Neural cell (in vitro differentiated cells): ENCODE data around the gene LZTS2. TPM values are rescaled to one million over a fixed set of nuclear protein-coding genes. Genes with fewer than 3 reads are reported as not detected.

Experiments used
- H2AFZ ChIP-seq: fragments of 200-600, 300-800 bp; sonication (generic), shearing (Covaris generic); 2 replicates; pipeline ENCODE4 v1.6.0; 2014; ENCODE audit warnings: low read depth, mild to moderate bottlenecking, antibody characterized with exemption, low read length, moderate library complexity
- H3F3A ChIP-seq: fragments of 200-600 bp; shearing (Covaris generic); 2 replicates; pipeline ENCODE4 v1.6.1; 2016; ENCODE audit warnings: mild to moderate bottlenecking, moderate library complexity, mixed read lengths, antibody characterized with exemption, low read length; ENCODE audit not compliant: insufficient read depth, poor library complexity, severe bottlenecking
- H3K27ac ChIP-seq: fragments of 200-600, 300-800 bp; sonication (generic), shearing (Covaris generic); 2 replicates; pipeline ENCODE4 v1.5.1; 2014; ENCODE audit warnings: mild to moderate bottlenecking, low read length, moderate library complexity
- H3K27me3 ChIP-seq: fragments of 300-800, 200-600 bp; sonication (generic), shearing (Covaris generic); 2 replicates; pipeline ENCODE4 v1.6.0; 2014; ENCODE audit warnings: mild to moderate bottlenecking, low read depth, low read length, moderate library complexity; ENCODE audit not compliant: insufficient read depth
- H3K36me3 ChIP-seq: fragments of 300-800, 200-600 bp; sonication (generic), shearing (Covaris generic); 2 replicates; pipeline ENCODE4 v1.5.1; 2014; ENCODE audit warnings: mild to moderate bottlenecking, antibody characterized with exemption, low read length, moderate library complexity; ENCODE audit not compliant: insufficient read depth
- H3K4me2 ChIP-seq: fragments of 300-800, 200-600 bp; sonication (generic), shearing (Covaris generic); 2 replicates; pipeline ENCODE4 v1.6.0; 2014; ENCODE audit warnings: mild to moderate bottlenecking, low read length
- H3K4me3 ChIP-seq: fragments of 300-800, 200-600 bp; sonication (generic), shearing (Covaris generic); 2 replicates; pipeline ENCODE4 v1.5.1; 2014; ENCODE audit warnings: mild to moderate bottlenecking, low read length, moderate library complexity
- H3K79me2 ChIP-seq: fragments of 200-600 bp; shearing (Covaris generic); replicated peaks from 2 replicates; pipeline ENCODE4 v1.6.0; 2014; ENCODE audit warnings: mild to moderate bottlenecking, low read length, moderate library complexity; ENCODE audit not compliant: insufficient read depth
- H3K9ac ChIP-seq: fragments of 300-800, 200-600 bp; sonication (generic), shearing (Covaris generic); 2 replicates; pipeline ENCODE4 v1.6.1; 2016; ENCODE audit warnings: mild to moderate bottlenecking, low read length, mixed read lengths
- H3K9me2 ChIP-seq: fragments of 200-600 bp; shearing (Covaris generic); 2 replicates; pipeline ENCODE4 v1.6.1; 2016; ENCODE audit warnings: mild to moderate bottlenecking, low read length, mixed read lengths; ENCODE audit not compliant: insufficient read depth
- H3K9me3 ChIP-seq: fragments of 200-600, 300-800 bp; sonication (generic), shearing (Covaris generic); 2 replicates; pipeline ENCODE4 v1.6.1; 2016; ENCODE audit warnings: mild to moderate bottlenecking, mixed run types, low read length, moderate library complexity, mixed read lengths
- H4K20me1 ChIP-seq: fragments of 200-600 bp; shearing (Covaris generic); 2 replicates; pipeline ENCODE4 v1.6.1; 2016; ENCODE audit warnings: mild to moderate bottlenecking, mixed run types; ENCODE audit not compliant: insufficient read depth
- CTCF ChIP-seq: fragments of 450-650 bp; IDR thresholded peaks from 2 replicates; pipeline ENCODE4 v1.5.1; 2014; ENCODE audit warnings: antibody characterized with exemption, mild to moderate bottlenecking, moderate library complexity; ENCODE audit not compliant: poor library complexity, severe bottlenecking
- EP300 ChIP-seq: fragments of 450-650 bp; conservative IDR thresholded peaks from 2 replicates; pipeline ENCODE4 v1.6.1; 2014; ENCODE audit warnings: antibody characterized with exemption, mild to moderate bottlenecking, moderate library complexity; ENCODE audit not compliant: poor library complexity, severe bottlenecking
- EZH2 ChIP-seq: fragments of 200-600, 300-800 bp; shearing (Covaris generic), sonication (generic); IDR thresholded peaks from 2 replicates; pipeline ENCODE4 v1.6.1; 2014; ENCODE audit warnings: antibody characterized with exemption, low read length, borderline replicate concordance, mild to moderate bottlenecking; ENCODE audit not compliant: insufficient read depth, poor library complexity, severe bottlenecking
- MXI1 ChIP-seq: fragments of 450-650 bp; conservative IDR thresholded peaks from 2 replicates; pipeline ENCODE4 v1.6.1; 2014; ENCODE audit warnings: antibody characterized with exemption, mild to moderate bottlenecking; ENCODE audit not compliant: poor library complexity, severe bottlenecking
- POLR2AphosphoS5 ChIP-seq: IDR thresholded peaks from 2 replicates; pipeline ENCODE4 v1.6.1; 2012
- RAD21 ChIP-seq: fragments of 450-650 bp; conservative IDR thresholded peaks from 2 replicates; pipeline ENCODE4 v1.6.1; 2014; ENCODE audit warnings: antibody characterized with exemption, mild to moderate bottlenecking, moderate library complexity
- SMC3 ChIP-seq: fragments of 450-650 bp; conservative IDR thresholded peaks from 2 replicates; pipeline ENCODE4 v1.6.1; 2014; ENCODE audit warnings: antibody characterized with exemption, mild to moderate bottlenecking, moderate library complexity; ENCODE audit not compliant: poor library complexity
- TAF1 ChIP-seq: IDR thresholded peaks from 2 replicates; pipeline ENCODE4 v1.6.1; 2012; ENCODE audit warnings: low read depth
- polyA minus RNA-seq: library from RNA; depleted of rRNA, polyadenylated mRNA; stranded (reverse); fragments of >200 nt; gene quantifications from 2 replicates; pipeline ENCODE4 v1.2.3, GENCODE V29; 2014
- polyA plus RNA-seq: library from polyadenylated mRNA; depleted of rRNA; stranded (reverse); fragments of >200 nt; gene quantifications from 2 replicates; pipeline ENCODE4 v1.2.3, GENCODE V29; 2014
- TF ChIP-seq, protein P1 (sequence below): IDR thresholded peaks from 2 replicates; pipeline ENCODE4 v1.6.1; 2012; ENCODE audit warnings: borderline replicate concordance

The LZTS2 gene
- polyA plus RNA-seq: 40.1 and 58.4 TPM in 2 replicates
- 27.4 and 31.2 TPM in 2 replicates for polyA minus RNA-seq

DNA sequence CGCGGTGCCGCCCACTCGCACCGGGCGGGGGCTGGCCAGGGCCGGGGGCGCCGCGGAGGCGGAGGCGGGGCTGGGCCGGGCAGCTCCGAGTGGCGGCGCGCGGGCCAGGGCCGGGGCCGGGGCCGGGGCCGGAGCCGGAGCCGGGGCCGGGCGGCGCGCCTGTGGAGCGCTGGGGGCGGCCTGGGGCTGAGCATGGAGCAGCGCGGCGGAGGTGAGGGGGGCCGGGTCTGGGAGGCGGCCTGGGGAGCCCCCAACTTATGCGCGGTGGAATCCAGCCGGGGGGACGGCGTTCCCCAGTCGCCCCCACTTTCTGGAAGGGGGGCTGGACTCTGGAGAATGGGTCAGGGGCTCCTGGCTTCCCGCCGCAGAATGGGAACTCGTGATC lies at the start of gene LZTS2:
Gene LZTS2, plus strand, starts transcription at position 67 of the 385 bp plus-strand sequence. CDS start 2,731 bp downstream, outside the sequence.
- H3K27ac ChIP-seq: peak within 1 kb of the TSS; percentile 85
- peaks cover 22% of the 10 kb centered on the region for H3K79me2 ChIP-seq
- no peaks in the 10 kb centered on the region for H3K36me3 ChIP-seq
- peak within 1 kb of the TSS; percentile 88 for H3K4me2 ChIP-seq
- peak within 1 kb of the TSS; percentile 85 for H2AFZ ChIP-seq
- no peaks in the 10 kb centered on the region for H3K9me2 ChIP-seq
- H4K20me1 ChIP-seq: no peaks in the 10 kb centered on the region
- peak within 1 kb of the TSS; percentile 88 for H3K4me3 ChIP-seq
- no peaks in the 10 kb centered on the region for H3K9me3 ChIP-seq
- peaks cover 10% of the 10 kb centered on the region for H3K27me3 ChIP-seq
- TF ChIP-seq POLR2AphosphoS5 (no peak), EP300 (no peak), SMC3 (no peak), TAF1 (no peak), MXI1 (no peak), RAD21 (no peak), EZH2 (no peak), CTCF (no peak)
- TF ChIP-seq, protein P1, sequence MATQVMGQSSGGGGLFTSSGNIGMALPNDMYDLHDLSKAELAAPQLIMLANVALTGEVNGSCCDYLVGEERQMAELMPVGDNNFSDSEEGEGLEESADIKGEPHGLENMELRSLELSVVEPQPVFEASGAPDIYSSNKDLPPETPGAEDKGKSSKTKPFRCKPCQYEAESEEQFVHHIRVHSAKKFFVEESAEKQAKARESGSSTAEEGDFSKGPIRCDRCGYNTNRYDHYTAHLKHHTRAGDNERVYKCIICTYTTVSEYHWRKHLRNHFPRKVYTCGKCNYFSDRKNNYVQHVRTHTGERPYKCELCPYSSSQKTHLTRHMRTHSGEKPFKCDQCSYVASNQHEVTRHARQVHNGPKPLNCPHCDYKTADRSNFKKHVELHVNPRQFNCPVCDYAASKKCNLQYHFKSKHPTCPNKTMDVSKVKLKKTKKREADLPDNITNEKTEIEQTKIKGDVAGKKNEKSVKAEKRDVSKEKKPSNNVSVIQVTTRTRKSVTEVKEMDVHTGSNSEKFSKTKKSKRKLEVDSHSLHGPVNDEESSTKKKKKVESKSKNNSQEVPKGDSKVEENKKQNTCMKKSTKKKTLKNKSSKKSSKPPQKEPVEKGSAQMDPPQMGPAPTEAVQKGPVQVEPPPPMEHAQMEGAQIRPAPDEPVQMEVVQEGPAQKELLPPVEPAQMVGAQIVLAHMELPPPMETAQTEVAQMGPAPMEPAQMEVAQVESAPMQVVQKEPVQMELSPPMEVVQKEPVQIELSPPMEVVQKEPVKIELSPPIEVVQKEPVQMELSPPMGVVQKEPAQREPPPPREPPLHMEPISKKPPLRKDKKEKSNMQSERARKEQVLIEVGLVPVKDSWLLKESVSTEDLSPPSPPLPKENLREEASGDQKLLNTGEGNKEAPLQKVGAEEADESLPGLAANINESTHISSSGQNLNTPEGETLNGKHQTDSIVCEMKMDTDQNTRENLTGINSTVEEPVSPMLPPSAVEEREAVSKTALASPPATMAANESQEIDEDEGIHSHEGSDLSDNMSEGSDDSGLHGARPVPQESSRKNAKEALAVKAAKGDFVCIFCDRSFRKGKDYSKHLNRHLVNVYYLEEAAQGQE: no peak
- no peaks in the 10 kb centered on the region for H3F3A ChIP-seq
- H3K9ac ChIP-seq: peak within 1 kb of the TSS; percentile 96

DNA sequence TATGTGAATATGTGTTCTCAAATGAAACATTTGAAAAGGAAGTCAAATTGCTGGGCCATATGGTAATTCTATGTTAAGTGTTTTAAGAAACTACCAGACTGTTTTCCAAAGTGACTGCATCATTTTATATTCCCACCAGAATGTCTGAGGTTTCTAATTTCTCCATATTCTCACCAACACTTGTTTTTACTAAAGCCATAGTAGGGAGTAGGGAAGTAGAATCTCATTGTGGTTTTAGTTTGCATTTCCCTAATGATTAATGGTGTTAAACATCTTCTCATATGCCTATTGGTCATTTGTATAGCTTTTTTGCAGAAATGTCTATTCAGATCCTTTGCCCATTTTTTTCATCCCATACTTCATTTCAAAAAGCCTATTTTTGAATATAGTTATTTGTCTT lies 39.4 kb upstream of the LZTS2 start:
- Histone ChIP-seq H3F3A (no peaks in the 10 kb centered on the region), H3K9ac (no peak overlapping the region), H3K4me2 (no peak overlapping the region), H3K36me3 (peaks cover 13% of the 10 kb centered on the region), H3K27me3 (no peaks in the 10 kb centered on the region), H3K4me3 (no peak overlapping the region), H3K9me3 (no peaks in the 10 kb centered on the region), H2AFZ (no peak overlapping the region), H3K27ac (no peak overlapping the region), H4K20me1 (no peaks in the 10 kb centered on the region), H3K79me2 (no peaks in the 10 kb centered on the region), H3K9me2 (no peaks in the 10 kb centered on the region)
- TF ChIP-seq EP300: no peak
- no peak for TF ChIP-seq CTCF
- TF ChIP-seq, protein P1: no peak
- no peak for TF ChIP-seq TAF1
- TF ChIP-seq POLR2AphosphoS5: no peak
- no peak for TF ChIP-seq EZH2
- no peak for TF ChIP-seq RAD21
- no peak for TF ChIP-seq MXI1
- TF ChIP-seq SMC3: no peak
